Peyer's patch (tissue), 4 donors: ENCODE data around the gene ANAPC1.
"Not testable (repeated sequence)": the region's sequence is repeated elsewhere in the genome, so short reads cannot be mapped to it uniquely, and the experiment has no call there.

ENCODE experiments used
- CTCF ChIP-seq, 6 experiments: fragments of 450-650 bp in 4 of 6; fragments of 200-600 bp in 2 of 6; sonication (generic) in 1 of 6; IDR thresholded peaks; one replicate each; pipeline ENCODE4 v1.5.1; 2017 to 2019; ENCODE audit warnings: antibody characterized with exemption in 6 of 6, mild to moderate bottlenecking in 3 of 6, moderate library complexity in 1 of 6
- POLR2A ChIP-seq, 2 donors: fragments of 450-650 bp; IDR thresholded peaks; one replicate each; pipeline ENCODE4 v1.5.1; 2017; ENCODE audit warnings: antibody characterized with exemption in 2 of 2, mild to moderate bottlenecking in 2 of 2, moderate library complexity in 2 of 2

GRCh38 chr2:111860005-111860404 lies 24.0 kb downstream of the ANAPC1 start:
- TF ChIP-seq CTCF, POLR2A (IDR thresholded peaks at IDR 0.05): not testable (repeated sequence)
